Measurements from ENCODE around the gene ERCC2. TPM values are rescaled to one million over a fixed set of nuclear protein-coding genes. Genes with fewer than 3 reads are reported as not detected.
"Not testable (repeated sequence)": the region's sequence is repeated elsewhere in the genome, so short reads cannot be mapped to it uniquely, and the experiment has no call there.

ERCC2 gene
- total RNA-seq, 1 donor from 2014 or later = 26.1 TPM

- DNase-seq (ENCODE audit: low spot score) = no peak
Measured at GRCh38 chr19:45354241-45354842, 16.0 kb downstream of the ERCC2 start.

- no peak for DNase-seq (ENCODE audit: low spot score)
Measured at GRCh38 chr19:45352914-45353796, 17.2 kb downstream of the ERCC2 start.

DNA sequence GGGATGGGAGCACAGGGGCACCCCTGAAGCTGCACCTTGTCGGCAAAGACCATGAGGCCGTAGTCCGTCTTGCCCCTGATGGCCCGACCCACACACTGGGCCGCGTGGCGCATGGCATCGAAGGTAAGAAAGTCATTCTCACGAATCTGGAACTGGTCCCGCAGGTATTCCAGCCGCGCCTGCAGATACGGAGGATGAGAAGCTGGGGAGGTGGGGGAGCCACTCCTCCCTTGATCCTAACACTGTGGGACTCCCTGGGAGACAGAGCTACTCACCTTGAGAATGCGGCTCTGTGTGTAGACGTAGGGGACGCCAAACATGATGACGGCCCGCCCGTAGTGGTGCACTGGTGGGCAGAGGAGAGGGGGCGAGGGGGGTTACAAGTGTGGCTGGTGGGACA lies 17.9 kb downstream of the ERCC2 start:
- DNase-seq (ENCODE audit: low spot score) = no peak

GRCh38 chr19:45352062-45352461 lies 18.3 kb downstream of the ERCC2 start:
- DNase-seq (ENCODE audit: low spot score) = no peak

- no peak for DNase-seq (ENCODE audit: low spot score)
Measured at GRCh38 chr19:45351401-45351952, 18.9 kb downstream of the ERCC2 start.

GRCh38 chr19:45350477-45351058 lies 19.8 kb downstream of the ERCC2 start:
- DNase-seq (ENCODE audit: low spot score) = no peak

DNA sequence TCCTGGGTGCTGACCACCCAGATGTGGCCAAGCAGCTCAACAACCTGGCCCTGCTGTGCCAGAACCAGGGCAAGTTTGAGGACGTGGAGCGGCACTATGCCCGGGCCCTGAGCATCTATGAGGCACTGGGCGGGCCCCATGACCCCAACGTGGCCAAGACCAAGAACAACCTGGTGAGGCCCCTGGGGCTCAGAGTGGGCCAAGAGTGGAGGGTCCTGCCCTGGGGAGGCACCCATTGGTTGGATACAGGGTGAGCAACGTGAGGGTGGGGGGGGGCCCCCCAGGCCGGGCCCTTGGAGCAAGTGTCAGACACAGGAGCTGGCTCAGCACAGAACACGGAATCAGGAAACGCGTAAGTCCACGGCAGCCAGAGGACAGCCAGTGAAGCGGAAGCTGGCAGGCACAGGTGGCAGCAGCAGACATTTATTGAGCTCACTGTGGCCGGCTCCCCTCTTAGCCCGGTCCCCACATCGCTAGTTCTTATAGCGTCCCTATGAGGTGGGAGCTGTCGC lies 20.9 kb downstream of the ERCC2 start:
- no peak for DNase-seq (ENCODE audit: low spot score)

- no peak for DNase-seq (ENCODE audit: low spot score)
Measured at GRCh38 chr19:45349126-45349415, 21.3 kb downstream of the ERCC2 start.

DNA sequence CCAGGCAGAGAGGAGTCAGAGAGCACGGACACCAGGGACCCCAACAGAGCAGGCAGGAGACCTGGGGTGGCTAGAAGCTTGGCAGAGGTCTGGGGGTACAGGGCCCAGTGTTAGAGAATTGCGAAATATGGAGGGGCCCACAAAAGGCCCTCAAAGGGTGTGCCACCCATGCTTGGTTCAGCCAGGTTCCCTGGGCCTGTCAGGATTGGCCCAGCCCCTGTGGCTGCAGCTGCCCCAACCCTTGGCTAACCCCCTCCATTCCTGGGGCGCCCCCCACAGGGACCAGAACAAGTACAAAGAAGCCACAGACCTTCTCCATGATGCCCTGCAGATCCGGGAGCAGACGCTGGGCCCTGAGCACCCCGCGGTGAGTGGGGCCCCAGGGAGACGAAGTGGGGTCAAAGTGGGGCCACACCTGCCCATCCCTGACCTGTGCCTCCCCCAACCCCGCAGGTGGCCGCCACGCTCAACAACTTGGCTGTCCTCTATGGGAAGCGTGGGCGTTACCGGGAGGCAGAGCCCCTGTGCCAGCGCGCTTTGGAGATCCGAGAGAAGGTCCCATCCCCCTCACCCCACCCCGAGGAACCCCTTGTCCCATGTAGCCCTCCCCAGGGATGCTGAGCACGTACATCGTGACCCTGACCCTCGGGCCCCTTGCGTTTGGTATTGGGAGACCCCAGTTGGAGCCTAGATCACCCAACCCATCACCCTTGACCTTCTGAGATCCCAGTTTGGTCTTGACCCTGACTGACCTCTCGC lies 21.8 kb downstream of the ERCC2 start:
- DNase-seq (ENCODE audit: low spot score) = no peak

GRCh38 chr19:45347570-45348366 lies 22.6 kb downstream of the ERCC2 start:
- no peak for DNase-seq (ENCODE audit: low spot score)

- no peak for DNase-seq (ENCODE audit: low spot score)
Measured at GRCh38 chr19:45346449-45346848, 23.9 kb downstream of the ERCC2 start.

GRCh38 chr19:45345506-45345860 lies 24.9 kb downstream of the ERCC2 start:
- DNase-seq (ENCODE audit: low spot score) = no peak

DNA sequence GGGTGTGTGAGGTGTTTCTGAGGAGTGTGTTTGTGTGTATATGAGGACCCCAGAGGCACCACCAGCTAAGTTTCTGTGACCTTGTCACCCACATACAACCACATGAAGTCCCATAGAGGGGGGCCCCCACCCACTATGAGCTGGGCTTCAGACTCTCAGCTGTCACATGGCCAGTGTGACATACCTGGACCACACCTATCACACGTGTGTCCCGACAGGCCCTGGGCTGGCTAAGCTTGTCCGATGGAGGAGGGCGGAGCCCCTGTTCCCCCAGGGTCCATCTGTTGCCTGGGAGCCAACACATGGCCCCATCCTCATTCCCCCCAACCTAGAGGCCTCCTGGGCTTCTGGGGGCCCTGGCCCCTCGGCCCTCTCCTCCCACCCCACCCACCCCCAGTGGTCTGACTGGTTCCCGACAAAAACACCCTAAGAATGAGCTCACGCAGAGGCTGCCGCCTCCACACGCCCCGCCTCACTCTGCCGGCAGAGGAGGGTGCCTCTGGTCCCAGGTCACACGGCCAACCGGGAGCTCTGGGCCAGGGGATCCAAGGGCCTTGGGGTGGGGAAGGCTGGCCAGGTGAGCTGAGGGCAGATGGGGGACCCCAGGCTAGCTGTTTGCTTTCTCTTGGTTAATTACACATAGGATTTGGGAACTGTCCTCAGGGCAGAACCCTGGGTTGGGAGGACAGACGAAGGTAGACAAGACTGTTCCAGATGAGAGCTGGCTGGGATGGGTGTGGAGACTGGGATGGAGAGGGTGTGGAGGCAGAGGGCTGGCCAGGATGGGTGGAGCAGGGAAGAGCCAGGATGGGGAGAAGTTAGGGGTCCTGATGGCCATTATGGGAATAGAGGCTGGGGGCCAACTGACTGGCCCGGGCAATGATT lies 25.5 kb downstream of the ERCC2 start:
- DNase-seq (ENCODE audit: low spot score) = no peak

DNA sequence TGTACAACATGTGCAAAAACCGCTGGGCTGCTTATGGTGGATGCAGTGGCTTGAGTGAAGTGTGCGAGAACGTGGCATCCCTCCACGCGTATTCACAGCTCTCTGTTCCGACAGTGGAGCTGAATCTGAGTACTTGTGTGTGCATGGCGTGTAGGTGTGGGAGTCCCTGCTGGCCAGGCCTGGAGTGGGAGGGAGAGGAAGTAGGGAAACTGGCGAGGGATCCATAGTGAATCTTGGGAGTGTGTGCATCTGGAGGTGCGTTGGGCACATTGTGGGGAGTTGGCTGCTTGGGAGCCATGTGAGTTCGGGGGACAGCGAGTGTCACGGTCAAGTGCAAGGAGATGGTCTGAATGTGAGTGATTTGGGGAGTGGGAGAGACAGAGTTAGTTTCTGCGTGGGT lies 27.5 kb downstream of the ERCC2 start:
- DNase-seq (ENCODE audit: low spot score) = no peak

GRCh38 chr19:45340899-45341453 lies 29.4 kb downstream of the ERCC2 start:
- DNase-seq (ENCODE audit: low spot score) = no peak

- DNase-seq (ENCODE audit: low spot score) = no peak
Measured at GRCh38 chr19:45340232-45340898, 30.0 kb downstream of the ERCC2 start, which contains the start of gene KLC3. Gene KLC3 (plus strand): TSS chr19:45340750. CDS start chr19:45345542, 4,792 bp downstream.

DNA sequence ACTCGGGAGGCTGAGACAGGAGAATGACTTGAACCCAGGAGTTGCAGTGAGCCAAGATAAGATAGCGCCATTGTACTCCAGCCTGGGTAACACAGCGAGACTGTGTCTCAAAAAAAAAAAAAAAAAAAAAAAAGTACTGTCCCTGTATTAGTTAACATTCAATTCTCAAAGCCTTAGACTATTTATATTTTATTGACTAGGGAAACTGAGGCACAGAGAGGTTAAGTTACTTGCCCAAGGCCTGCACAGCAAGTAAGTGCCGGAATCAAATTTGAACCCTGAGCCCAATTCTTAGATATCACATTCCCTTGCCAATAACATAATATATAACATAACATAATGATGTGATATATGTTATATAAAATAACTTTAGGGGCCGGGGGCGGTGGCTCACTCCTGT lies 30.7 kb downstream of the ERCC2 start:
- no peak for DNase-seq (ENCODE audit: low spot score)

DNA sequence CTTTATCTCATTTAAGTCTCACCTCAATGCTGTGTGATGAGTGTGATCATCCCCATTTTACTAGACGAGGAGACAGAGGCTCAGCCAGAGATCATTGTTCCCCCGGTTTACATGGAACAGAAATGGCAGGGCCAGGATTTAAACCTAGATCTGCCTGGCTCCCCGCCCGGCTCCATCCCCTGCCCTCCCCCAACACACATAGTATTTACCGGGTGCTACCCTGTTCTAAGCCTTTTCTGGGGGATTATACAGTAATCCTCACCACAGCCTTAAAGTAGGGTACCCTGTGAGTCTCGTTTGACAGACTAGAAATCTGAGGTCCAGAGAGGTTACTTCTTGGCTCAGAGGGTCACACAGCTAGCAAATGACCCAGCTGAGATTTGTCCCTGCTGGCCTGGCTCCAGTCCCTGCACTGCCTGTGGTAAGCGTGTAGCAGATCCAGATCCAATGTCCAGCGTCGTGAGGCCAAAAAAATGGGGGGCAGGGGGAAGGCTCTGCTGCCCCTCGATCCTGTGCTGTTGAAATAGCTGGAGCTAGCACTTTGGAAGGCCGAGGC lies 33.6 kb downstream of the ERCC2 start:
- no peak for DNase-seq (ENCODE audit: low spot score)

- DNase-seq (ENCODE audit: low spot score) = not testable (repeated sequence)
Measured at GRCh38 chr19:45334881-45335280, 35.5 kb downstream of the ERCC2 start.

All from ureter (tissue), 1 donor.